HPDE6-E6E7 (cell line): ENCODE results near the gene ATP11A.
"Not testable (repeated sequence)": the region's sequence is repeated elsewhere in the genome, so short reads cannot be mapped to it uniquely, and the experiment has no call there.

Experiments used
- DNase-seq: peaks from one replicate; pipeline ENCODE4 v3.0.0; 2011; ENCODE audit warnings: missing footprints; ENCODE audit errors: extremely low spot score

The ATP11A gene

DNA sequence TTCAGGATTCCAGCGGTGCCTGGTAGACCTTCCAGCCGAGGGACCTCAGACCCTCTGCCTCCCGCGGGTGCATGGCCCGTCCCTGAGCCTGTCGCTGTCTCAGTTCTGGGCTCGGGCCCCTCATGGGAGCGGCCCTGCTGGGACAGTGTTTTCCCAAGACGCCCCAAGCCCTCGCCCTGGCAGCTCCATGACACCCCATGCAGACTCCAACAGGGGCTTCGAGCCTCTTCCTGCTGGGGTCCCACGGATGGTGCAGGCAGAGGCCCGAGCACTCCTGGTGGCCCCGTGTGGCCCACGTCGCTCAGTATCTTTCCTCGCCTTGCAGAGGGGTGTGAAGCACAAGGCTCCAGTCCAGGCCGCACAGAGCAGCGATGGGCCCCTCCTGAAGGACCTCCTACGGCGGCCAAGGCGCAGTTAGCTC lies 190.4 kb downstream of the ATP11A start:
- no peak for DNase-seq

DNA sequence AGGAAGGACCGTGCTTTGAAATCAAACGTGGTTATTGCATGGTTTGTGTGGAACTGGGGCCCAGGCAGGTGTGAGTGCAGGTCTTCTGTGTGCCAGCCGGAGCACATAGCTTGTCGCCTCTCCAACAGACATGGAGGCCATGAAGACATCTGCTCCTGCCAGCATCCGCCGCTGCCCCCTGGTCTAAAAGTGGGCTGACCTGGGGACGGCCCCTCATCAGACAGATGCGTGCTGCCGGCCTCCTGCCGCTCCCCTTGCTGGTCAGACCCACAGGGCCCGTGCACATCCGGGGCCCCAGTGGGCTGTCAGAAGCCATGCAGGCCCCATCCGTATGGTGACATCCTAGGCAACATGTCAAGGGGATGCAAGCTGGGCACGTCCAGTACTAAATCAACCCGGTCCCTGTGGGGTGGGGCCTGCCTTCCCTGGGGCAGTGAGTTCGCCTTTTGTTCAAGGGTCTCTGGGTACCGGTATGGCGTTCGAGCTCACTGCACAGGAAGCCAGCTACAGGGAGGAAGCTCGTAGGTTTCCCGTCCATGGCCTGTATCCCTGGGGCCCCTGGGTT lies 191.2 kb downstream of the ATP11A start:
- no peak for DNase-seq

DNA sequence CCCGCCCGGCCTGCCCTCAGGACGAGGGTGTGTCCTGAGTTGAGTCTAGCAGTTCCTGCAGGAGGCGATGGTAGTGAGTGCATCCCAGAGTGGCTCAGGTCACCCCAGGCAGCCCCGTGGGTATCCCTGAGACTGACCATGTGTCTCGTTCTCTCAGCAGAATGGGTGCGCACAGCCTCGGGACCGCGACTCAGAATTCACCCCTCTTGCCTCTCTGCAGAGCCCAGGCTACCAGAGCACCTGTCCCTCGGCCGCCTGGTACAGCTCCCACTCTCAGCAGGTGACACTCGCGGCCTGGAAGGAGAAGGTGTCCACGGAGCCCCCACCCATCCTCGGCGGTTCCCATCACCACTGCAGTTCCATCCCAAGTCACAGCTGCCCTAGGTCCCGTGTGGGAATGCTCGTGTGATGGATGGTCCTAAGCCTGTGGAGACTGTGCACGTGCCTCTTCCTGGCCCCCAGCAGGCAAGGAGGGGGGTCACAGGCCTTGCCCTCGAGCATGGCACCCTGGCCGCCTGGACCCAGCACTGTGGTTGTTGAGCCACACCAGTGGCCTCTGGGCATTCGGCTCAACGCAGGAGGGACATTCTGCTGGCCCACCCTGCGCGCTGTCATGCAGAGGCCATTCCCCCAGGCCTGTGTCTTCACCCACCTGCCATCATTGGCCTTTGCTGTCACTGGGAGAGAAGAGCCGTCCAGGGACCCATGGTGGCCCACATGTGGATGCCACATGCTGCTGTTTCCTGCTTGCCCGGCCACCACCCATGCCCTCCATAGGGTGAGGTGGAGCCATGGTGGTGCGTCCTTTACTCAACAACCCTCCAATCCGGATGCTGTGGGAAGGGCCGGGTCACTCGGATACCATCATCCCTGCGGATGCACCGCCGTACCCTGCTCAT lies 192.1 kb downstream of the ATP11A start:
- no peak for DNase-seq

DNA sequence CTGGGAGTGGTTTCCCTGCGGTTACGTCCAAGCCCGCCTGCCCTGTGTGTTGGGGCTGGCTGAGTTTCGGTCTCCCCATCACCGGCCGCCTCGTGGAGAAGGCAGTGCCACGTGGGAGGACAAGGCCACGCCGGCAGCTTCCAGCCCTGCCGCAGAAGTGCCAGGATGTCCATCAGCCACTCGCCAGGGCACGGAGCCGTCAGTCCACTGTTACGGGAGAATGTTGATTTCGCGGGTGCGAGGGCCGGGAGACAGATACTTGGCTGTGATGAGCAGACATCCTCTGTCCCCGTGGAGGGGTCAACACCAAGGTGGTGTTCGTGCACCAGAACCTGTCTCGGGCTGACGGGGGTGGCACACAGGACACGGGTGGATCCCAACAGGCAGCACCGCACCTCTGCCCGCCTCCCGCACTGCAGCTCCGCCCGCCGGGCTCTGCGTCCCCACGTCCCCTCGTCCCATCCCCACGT lies 192.8 kb downstream of the ATP11A start:
- DNase-seq: no peak

DNA sequence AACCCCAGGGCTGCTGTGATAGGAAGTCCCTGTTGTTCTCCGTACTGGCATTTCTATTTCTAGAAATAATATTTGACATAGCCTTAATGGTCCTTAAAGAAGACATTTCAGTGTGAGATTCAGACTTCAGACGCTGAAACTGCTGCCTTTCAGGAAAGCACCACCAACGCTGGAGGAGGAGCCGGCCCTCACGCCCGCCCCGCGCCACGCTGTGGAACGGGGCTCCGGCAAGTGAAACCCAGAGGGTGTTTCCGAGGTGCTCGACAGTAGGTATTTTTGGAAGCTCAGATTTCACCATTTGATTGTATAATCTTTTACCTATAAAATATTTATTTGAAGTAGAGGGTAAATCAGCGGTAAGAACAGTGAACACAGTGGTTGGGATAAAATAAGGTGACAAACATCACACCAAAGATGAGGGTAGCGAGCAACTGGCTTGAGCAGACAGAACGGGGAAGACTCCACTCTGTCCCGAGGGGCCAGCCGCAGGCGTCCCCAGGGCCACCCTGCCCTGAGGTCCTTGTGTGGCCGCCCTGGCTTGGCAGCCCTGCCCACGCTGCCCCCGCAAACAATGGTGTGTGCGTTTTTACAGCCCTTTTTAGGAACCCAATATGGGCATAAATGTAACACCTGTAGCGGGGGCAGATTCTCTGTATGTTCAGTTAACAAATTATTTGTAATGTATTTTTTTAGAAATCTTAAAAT lies 193.6 kb downstream of the ATP11A start:
- DNase-seq: no peak

DNA sequence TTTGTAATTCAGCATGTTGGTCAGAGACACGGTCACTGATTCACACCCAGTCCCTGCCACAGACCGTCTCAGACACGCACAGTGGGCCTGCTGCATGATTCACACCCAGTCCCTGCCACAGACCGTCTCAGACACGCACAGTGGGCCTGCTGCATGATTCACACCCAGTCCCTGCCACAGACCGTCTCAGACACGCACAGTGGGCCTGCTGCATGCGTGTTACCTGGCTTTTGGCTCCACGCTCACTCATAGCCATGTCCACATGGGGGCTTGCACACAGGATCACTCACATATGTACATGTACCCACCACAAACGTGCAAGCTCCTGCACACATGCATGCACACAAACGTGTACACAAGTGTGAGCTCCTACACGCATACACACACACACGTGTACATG lies 194.9 kb downstream of the ATP11A start:
- DNase-seq: not testable (repeated sequence)

DNA sequence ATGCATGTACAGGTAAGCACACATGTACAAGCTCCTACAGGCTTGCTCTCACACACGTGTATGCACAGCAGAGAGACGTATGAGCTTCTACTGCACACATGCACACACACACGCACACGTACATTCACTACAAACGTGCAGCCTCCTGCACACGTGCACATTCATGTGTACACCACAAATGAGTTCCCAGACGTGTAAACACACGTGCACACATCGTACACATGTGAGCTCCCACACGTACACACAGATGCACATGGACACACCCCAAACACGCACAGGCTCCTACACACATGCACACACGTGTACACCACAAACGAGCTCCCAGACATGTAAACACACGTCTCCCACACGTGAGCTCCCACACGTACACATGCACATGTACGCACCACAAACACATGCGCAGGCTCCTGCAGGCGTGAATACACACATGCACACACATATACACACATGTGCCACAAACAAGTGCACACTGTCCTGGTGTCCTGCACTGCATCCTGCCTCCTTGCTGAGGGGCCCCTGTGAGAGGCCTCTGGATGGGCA lies 195.5 kb downstream of the ATP11A start:
- DNase-seq: no peak

DNA sequence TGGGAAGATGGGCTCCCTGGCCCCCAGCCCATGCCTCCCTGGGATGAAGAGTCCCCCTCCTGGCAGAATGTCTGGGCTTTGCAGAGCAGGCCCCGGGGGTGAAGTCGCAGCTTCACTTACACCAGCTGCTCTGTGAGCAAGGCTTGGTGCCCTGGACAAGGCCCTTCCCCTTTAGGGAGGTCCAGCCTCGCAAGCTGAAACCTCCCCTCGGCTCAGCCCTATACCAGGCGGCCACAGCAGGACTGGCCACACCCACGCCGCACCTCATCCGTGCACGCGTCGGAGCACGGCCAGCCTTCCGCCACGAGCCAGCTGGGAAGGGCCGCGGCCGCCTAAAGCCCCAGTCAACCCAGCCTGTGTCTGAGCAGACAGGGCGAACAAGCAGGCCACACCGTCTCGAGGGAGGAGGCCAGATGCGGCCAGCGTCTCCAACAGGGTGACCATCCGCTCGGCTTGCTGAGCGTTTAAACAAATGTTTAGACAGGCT lies 196.0 kb downstream of the ATP11A start:
- peak; percentile 85 for DNase-seq

DNA sequence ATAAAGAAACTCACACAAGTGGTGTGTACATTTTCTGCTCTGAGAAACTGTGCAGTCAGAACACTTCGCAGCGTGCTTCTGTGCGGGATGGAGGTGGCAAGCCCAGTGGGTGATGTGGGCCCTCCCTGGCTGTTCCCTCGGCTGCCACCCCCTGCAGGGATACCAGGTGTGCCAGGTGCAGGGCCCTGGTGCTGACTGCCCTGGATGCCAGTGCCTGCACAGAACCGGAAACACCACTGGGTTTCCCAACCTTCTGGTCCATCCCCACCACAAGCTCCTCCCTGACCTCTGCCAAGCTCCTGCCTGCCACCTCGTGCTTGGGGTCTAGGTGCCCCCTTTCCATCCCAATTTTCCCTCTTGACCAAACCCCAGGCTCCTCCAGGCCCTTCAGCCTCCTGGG lies 197.3 kb downstream of the ATP11A start:
- DNase-seq: no peak

DNA sequence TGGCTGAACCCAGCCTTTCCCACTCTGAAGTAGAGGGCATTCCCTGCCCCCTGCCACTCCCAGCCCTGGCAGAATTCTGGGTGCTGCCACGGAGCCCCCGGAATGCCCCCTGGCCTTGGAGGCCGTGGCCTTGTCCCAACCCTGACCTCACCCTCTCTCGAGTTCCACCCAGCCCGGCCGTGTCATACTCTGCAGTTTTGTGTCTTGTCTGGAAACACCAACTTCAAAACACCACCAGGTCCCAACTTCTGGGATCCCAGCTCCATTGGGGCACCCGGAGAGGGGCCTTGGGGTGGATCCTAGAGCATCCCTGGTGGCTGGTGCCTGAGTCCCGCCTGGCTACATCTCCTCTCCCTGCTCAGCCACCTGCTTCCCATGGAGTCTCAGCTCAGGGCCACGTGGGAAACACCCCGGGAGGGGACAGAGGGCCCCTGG lies 197.7 kb downstream of the ATP11A start:
- no peak for DNase-seq

DNA sequence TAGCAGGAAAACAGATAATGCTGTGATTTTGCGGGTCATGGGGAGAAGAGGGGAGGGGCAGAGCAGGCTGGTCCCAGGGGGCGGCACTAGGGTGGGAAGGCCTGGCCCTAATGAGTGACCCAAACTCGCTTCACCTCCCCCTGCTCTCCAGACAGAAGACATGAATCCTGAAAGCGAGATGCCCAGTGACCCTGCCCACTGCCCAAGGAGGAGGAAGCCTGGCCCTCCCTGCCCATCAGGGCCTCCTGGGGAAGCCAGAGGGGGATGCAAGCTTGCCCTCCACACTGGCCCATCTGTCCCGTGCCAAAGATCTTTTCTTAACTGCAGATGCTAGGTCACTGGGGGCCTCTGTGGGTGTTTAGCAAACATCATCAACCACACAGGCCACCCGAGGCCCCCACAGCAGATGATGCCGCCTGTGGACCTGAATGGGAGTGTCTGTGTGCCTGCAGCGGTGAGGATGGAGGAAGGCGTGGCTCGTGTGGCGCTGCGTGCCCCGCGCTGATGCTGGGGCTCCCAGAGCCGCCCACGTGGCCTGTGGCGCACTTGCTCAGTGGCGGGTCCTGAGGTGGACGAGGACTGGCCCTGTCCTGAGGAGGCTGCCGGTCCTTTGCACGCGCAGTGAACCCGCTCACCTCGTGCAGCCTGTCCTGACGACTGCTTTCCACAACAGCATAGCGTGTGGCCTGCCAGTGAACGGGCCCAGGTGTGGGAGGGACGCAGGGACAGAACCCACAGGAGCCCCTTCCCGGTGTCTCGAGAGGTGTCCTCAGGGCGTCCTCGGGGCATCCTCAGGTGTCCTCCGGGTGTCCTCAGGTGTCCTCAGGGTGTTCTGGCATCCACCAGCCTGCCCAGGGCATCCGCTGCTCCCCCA lies 198.6 kb downstream of the ATP11A start:
- DNase-seq: no peak

DNA sequence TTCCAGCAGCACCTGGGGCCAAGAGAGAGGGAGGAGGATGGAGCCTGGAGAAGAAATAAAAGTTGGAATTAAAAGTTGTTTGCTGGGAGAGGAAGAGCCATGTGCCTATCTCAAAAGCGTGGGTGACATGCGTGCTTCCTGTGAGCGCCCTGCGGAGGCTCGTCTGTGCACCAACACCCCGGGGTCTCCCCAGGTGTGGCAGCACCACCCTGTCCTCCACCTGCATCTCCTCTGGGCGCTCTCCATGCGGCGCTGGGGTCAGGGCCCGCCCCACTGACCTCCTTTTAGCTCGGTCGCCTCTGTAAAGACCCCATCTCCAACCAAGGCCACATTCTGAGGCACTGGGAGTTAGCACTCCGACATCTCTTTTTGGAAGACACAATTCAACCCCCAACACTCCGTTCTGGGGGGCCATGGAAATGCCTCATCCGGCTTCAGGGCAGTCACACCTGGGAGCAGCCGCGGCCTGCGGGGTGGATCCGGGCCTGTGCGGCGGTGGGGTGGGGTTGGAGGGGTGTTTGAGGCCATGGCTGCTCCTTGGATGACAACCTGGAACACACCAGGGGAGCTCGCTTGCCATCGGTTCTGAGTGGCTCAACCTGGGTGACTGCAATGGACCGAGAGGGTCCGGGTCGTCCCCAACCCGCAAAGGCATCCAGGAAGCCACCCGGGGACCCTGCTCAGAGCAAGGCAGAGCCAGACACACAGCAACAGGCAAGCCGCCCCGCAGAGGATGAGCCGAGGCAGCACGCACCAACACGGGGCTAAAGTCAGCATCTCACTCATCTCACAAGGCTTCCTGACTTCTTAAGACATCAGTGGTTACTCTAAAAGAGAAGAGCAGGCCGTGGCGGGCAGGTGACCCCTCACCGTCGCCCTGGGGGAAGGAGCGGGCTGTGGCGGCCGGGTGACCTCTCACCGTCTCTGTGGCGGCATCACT lies 199.8 kb downstream of the ATP11A start:
- no peak for DNase-seq

DNA sequence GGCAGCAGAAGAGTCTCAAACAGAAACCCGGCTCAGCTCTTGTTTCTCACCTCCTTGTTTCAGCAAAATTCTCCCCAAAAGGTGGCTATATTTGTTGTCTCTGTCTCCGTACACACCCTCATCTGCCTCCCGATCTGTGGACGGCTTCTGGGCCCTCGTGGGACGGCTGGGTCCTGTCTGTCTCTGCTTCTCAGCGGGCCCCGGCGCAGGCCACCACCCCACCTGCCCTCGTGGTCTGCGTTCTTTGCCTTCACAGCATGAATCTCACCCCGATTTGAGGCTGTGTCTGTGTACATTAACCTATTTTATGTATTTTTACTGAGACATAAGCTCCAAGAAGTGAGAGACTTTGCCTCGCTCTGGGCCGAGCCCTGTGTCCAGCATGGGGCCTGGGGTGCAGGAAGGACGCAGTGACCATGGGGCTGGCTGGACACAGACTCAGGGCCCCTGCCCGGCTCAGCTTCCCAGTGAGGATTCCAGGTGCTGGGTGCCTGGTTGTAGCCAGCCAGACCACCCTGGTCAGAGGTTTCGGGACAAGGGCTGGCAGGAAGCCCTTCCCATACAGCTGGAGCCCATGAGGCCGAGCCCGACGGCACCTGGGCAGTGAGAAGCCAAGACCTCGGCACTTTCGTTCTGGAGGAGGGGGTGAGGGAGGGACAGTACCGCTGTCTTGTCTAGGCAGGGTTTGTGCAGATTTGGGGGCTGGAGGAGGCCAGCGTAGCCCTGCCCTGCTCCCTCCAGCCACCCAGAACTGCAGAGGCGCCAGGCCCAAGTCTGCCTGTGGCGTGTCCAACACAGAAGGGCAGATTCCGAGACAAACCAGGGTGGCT lies 200.7 kb downstream of the ATP11A start:
- no peak for DNase-seq

DNA sequence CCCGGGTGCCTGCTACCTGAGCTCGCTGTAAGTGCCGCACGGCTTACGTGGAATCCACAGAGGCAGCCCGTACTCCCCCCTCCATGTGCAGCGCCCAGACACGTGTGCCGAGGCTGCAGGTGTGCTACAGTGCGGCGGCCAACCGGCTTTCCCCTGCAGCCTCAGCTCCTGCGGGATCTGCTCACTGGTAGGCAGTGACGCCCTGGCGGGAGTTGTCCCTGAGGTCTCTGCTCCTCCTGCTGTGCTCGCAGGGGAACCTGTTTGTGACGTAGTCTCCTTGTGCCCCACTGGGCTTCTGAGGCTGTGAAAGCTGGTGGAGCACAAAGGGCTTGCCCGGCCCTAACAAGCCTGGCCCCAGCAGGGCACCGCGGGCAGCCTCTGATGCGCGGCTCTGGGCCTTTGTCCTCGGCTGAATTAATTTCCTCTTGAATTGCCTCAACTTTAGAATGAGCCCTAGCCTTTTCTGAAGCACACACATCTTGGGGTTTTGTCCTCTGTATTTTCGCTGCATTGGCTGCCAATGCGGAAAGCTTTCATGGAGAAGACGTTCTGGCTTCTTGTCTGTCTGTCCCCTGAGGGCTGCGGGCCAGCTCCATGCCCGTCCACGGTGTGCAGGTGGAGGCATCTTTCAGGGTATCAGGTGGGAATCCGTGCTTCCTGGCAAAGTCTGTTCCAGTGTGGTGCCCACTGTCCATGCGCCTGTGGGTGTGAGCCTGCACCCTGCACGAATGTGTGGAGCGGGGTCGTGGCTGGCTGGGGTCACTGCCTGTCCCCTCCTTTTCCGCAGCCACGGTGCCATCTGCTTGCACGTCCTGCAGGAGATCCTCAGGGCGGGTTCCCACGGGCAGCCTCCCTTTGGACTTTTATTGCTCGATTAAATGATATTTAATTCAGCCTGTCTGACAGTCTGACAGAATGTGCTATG lies 201.9 kb downstream of the ATP11A start:
- DNase-seq: no peak

DNA sequence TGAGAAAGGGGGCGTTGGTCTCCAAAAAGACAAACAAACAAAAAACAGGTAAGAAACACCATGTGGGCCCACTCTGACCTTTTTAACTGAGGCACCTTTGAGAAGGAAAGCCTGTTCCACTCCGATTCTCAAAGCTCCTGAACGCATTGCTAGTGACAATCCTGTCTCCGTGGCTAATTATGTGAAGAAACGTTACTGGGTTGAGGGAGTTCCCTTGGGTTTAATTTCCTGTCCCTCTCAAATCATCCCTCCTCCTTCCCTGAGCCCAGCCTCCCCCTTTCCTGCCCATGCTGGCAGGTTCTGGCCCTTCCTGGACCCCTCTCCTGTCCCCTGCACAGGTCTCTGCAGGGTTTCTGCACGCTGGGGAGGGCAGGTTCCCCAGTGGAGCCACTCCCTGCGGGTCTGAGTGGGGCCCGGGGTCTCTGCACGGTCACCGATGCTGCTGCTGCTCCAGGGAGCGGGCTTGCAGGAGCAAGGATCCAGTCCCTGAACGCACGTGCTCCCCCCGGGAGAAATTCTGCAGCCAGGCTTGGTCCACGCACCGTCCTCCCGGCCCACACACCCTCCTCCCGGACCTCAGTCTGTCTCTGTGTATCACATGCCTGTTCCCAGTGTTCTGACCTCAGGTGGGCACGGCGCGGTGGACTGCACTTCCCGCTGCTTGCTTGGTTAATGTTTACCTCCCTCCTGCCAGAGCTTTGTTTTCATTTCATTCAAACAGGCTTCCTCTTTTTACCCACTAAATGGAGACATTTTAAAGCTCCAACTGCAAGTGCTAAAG lies 202.8 kb downstream of the ATP11A start:
- no peak for DNase-seq

DNA sequence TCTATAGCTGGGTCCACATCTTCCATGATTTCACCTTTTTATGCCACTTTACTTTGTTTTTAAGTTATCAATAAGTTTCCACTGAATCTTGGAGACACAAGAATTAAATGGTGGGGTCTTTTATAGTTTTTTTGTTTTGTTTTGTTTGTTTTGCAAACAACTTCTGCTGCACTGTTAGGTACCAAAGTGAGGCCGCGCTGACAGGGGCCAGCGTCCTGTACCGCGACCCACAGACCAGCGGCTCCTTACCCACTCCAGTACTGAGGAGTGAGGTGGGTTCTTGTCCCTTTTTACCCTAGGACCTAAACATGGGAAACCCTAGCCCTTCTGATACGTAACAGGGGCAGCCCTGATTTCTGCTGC lies 203.3 kb downstream of the ATP11A start:
- DNase-seq: no peak
